Kidney epithelial cell (primary cell): Measurements from ENCODE around the gene PSORS1C1. TPM values are rescaled to one million over a fixed set of nuclear protein-coding genes. Genes with fewer than 3 reads are reported as not detected.
"Not testable (repeated sequence)": the region's sequence is repeated elsewhere in the genome, so short reads cannot be mapped to it uniquely, and the experiment has no call there.

Experiments
- DNase-seq: peaks from one replicate; pipeline ENCODE4 v3.0.0-alpha.2; 2010; ENCODE audit warnings: low read depth
- H3K27me3 ChIP-seq: 2 replicates; pipeline ENCODE4 v1.6.0; 2011; ENCODE audit warnings: low read length; ENCODE audit not compliant: control insufficient read depth, insufficient read depth
- H3K36me3 ChIP-seq: 2 replicates; pipeline ENCODE4 v1.5.1; 2011; ENCODE audit warnings: low read length; ENCODE audit not compliant: control insufficient read depth, insufficient read depth
- H3K4me3 ChIP-seq: 2 replicates; pipeline ENCODE4 v1.5.1; 2011; ENCODE audit warnings: low read depth, mild to moderate bottlenecking, control low read depth, low read length
- total RNA-seq: library from RNA; depleted of rRNA; stranded (reverse); fragments of >200 nt; gene quantifications from 2 replicates; pipeline ENCODE4 v1.2.3, GENCODE V29; 2015
- TF ChIP-seq, protein P1 (sequence below): IDR thresholded peaks from 2 replicates; pipeline ENCODE4 v1.5.1; 2011; ENCODE audit warnings: mild to moderate bottlenecking, moderate library complexity, low read length, control low read depth, inconsistent platforms; ENCODE audit not compliant: insufficient read depth, poor library complexity, severe bottlenecking

The PSORS1C1 gene
- total RNA-seq, 1 donor from 2014 or later = 0.38 TPM

DNA sequence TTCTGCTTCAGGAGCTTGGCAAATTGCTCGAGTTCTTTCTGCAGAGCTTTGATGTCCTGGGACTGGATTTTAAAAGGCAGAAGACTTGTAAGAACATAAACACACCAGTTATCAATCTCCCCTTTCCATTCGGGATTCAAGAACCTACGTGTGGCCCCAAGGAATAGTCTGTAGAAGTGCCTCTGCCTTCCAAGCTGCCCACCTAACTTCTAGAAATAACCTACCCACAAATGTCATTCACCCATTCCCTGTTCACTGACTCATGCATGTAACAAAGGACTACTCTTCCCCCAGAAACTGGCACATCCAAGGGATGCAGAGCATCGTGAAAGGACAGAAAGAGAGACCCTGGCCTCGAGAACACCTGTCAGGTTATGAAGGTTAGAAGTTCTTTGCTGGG lies 51.4 kb downstream of the PSORS1C1 start:
- H3K27me3 ChIP-seq = no peaks in the 10 kb centered on the region
- TF ChIP-seq, protein P1, sequence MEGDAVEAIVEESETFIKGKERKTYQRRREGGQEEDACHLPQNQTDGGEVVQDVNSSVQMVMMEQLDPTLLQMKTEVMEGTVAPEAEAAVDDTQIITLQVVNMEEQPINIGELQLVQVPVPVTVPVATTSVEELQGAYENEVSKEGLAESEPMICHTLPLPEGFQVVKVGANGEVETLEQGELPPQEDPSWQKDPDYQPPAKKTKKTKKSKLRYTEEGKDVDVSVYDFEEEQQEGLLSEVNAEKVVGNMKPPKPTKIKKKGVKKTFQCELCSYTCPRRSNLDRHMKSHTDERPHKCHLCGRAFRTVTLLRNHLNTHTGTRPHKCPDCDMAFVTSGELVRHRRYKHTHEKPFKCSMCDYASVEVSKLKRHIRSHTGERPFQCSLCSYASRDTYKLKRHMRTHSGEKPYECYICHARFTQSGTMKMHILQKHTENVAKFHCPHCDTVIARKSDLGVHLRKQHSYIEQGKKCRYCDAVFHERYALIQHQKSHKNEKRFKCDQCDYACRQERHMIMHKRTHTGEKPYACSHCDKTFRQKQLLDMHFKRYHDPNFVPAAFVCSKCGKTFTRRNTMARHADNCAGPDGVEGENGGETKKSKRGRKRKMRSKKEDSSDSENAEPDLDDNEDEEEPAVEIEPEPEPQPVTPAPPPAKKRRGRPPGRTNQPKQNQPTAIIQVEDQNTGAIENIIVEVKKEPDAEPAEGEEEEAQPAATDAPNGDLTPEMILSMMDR = no peak
- no peak overlapping the region for H3K4me3 ChIP-seq
- no peaks in the 10 kb centered on the region for H3K36me3 ChIP-seq
- no peak for DNase-seq

- no peaks in the 10 kb centered on the region for H3K36me3 ChIP-seq
- no peak for DNase-seq
- H3K27me3 ChIP-seq = no peaks in the 10 kb centered on the region
- H3K4me3 ChIP-seq = no peak overlapping the region
- TF ChIP-seq, protein P1 = no peak
Measured at GRCh38 chr6:31168606-31169005, 54.0 kb downstream of the PSORS1C1 start.

- TF ChIP-seq, protein P1 = no peak
- no peaks in the 10 kb centered on the region for H3K36me3 ChIP-seq
- DNase-seq = no peak
- no peaks in the 10 kb centered on the region for H3K27me3 ChIP-seq
- H3K4me3 ChIP-seq = no peak overlapping the region
Measured at GRCh38 chr6:31169123-31169857, 54.7 kb downstream of the PSORS1C1 start.

DNA sequence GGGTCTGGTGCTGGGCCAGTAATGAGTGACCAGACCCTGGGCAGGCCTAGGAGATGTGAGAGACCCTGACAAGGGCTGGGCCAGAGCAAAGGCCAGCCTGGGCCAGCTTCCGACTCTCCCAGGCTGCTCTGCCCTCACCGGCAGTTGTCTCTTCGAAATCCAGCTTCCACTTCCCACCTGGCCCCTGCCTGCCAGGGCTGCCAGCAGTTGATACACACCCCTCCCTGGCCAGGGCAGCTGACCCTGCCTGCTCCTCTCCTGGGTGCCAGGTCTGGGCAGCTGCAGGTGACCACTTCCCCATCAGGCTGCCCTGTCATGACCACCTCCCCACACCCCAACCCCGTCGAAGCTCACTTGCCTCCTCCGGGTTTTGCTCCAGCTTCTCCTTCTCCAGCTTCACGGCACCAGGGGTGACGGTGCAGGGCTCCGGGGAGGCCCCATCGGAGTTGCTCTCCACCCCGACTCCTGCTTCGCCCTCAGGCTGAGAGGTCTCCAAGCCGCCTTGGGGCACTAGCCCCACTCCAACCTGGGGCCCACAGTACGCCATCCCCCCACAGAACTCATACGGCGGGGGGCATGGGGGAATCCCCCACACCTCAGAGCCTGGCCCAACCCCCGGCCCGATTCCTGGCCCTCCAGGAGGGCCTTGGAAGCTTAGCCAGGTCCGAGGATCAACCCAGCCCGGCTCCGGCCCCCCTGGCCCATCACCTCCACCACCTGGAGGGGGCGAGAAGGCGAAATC lies 55.4 kb downstream of the PSORS1C1 start:
- H3K27me3 ChIP-seq, H3K4me3 ChIP-seq, H3K36me3 ChIP-seq, DNase-seq: not testable (repeated sequence)

DNA sequence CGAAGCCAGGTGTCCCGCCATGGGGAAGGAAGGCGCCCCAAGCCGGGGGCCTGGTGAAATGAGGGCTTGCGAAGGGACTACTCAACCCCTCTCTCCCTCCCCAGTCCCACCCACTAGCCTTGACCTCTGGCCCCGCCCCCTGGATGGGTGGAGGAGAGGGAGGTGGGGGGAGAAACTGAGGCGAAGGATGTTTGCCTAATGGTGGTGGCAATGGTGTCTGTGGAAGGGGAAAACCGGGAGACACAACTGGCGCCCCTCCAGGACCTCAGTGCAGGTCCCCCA lies 55.9 kb downstream of the PSORS1C1 start, which contains the start of gene POU5F1:
Gene POU5F1 (minus strand): TSS at position 83 of the 282 bp plus-strand sequence. CDS start 62 bp downstream, at position 21.
- TF ChIP-seq, protein P1 = no peak
- Histone ChIP-seq H3K36me3 (no peaks in the 10 kb centered on the region), H3K27me3 (no peaks in the 10 kb centered on the region), H3K4me3 (no peak within 1 kb of the TSS)
- no peak for DNase-seq

- Histone ChIP-seq H3K27me3 (no peaks in the 10 kb centered on the region), H3K4me3 (no peak overlapping the region), H3K36me3 (no peaks in the 10 kb centered on the region)
- TF ChIP-seq, protein P1 = no peak
- no peak for DNase-seq
Measured at GRCh38 chr6:31170987-31171671, 56.5 kb downstream of the PSORS1C1 start.
